Measurements from ENCODE around the gene PGC.

DNA sequence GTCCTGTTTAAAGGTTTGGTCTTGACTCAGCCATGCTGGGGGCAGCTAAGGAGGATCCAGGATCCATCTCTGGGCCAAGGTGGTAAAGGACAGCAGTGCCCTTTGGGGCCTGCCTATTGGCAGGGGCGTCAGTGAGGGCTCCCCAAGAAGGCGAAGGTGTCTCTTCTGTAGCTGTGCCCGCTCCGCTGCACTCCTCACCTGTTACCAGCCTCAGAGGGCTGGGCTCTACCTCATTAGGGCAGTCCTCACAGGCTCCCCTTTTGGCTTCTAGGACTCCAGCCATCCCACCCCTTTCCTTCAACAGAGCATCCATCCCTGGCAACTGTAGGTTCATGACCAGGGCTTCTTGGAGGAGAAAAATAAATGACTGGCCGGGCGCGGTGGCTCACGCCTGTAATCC, 22.2 kb upstream of the PGC start:
- no peak for TF ChIP-seq CTCF (IDR thresholded peaks at IDR 0.05; ENCODE audit: borderline replicate concordance, extremely low read depth, low read length, poor library complexity, severe bottlenecking)
- no peak for TF ChIP-seq EZH2 (IDR thresholded peaks at IDR 0.05; ENCODE audit: borderline replicate concordance, low read depth, low read length, severe bottlenecking)
